ENCODE results near the gene TXLNG. TPM values are rescaled to one million over a fixed set of nuclear protein-coding genes. Genes with fewer than 3 reads are reported as not detected.

Gene TXLNG
- total RNA-seq, 2 donors from 2014 or later: 6.2 to 10.1 TPM

DNA sequence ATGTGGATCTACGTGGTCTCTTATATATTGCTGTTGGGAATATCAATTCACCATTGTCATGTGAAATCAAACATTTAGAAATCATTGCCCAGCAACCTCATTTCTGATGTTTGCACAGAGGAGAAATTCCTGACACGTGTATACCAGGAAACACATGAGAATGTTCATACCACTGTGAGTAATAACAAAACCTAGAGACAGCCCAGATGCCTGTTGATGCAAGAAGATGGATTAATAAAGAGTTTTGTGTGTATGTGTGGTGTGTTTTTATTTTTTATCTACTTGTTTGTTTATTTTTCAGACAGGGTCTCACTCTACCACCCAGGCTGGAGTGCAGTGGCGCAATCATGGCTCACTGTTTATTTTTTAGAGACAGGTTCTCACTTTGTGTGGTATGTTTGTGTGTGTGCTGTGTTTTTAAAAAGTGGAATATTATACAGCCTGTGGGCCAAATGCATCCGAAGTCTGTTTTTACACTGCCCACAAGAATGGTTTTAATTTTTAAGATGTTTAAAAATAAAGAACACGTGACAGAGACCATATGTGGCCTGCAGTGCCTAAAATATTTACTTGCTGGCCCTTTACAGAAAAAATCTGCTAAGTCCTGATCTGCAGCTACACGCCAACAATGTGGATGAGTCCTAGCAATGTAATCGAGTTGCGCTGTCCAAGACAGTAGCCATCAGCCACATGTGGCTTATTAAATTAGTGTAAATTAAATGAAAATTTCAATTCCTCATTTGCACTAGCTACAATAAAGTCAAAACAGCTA, 39.2 kb downstream of the TXLNG start:
- H3K36me3 ChIP-seq: peaks cover 30% of the 10 kb centered on the region
- no peak overlapping the region for H3K27ac ChIP-seq
- H3K4me1 ChIP-seq: peaks cover 0 to 6% of the 10 kb centered on the region in 2 donors

DNA sequence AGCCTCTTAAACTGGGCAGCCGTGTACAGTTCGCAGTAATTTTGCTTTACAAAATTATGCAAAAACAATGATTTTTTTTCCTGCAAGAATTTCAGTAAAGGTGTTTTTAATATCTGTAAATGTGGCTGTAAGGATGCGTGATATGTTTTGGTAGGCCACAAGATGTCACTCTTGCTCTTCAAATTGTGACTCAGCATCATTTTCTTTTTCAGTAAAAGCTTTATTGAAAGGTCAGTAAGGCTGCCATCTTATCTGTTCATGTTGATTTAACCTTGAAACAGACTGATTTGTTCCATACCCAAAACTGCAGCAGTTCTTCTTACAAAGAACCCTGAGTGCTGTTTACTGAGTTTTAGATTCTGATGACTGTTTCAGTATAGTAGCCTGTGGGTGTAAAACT, 39.9 kb downstream of the TXLNG start:
- H3K4me1 ChIP-seq: peaks cover 0 to 6% of the 10 kb centered on the region in 2 donors
- no peaks in the 10 kb centered on the region for H3K9me3 ChIP-seq
- TF ChIP-seq, protein P1, sequence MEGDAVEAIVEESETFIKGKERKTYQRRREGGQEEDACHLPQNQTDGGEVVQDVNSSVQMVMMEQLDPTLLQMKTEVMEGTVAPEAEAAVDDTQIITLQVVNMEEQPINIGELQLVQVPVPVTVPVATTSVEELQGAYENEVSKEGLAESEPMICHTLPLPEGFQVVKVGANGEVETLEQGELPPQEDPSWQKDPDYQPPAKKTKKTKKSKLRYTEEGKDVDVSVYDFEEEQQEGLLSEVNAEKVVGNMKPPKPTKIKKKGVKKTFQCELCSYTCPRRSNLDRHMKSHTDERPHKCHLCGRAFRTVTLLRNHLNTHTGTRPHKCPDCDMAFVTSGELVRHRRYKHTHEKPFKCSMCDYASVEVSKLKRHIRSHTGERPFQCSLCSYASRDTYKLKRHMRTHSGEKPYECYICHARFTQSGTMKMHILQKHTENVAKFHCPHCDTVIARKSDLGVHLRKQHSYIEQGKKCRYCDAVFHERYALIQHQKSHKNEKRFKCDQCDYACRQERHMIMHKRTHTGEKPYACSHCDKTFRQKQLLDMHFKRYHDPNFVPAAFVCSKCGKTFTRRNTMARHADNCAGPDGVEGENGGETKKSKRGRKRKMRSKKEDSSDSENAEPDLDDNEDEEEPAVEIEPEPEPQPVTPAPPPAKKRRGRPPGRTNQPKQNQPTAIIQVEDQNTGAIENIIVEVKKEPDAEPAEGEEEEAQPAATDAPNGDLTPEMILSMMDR (IDR thresholded peaks at IDR 0.05): peak in 1 of 2 donors; percentile 75
- H3K36me3 ChIP-seq: peaks cover 23% of the 10 kb centered on the region
- H3K4me3 ChIP-seq: no peak overlapping the region
- peak overlapping the region in 1 of 2 donors; percentile 12 for H3K27ac ChIP-seq
- no peaks in the 10 kb centered on the region for H3K27me3 ChIP-seq
- DNase-seq (ENCODE audit: low spot score): no peak

More for the DNA sequence above, 39.2 kb downstream of the TXLNG start:
- no peak overlapping the region for H3K4me3 ChIP-seq
- H3K27me3 ChIP-seq: no peaks in the 10 kb centered on the region
- no peak for DNase-seq (ENCODE audit: low spot score)
- H3K9me3 ChIP-seq: no peaks in the 10 kb centered on the region
- TF ChIP-seq, protein P1 (IDR thresholded peaks at IDR 0.05): no peak

DNA sequence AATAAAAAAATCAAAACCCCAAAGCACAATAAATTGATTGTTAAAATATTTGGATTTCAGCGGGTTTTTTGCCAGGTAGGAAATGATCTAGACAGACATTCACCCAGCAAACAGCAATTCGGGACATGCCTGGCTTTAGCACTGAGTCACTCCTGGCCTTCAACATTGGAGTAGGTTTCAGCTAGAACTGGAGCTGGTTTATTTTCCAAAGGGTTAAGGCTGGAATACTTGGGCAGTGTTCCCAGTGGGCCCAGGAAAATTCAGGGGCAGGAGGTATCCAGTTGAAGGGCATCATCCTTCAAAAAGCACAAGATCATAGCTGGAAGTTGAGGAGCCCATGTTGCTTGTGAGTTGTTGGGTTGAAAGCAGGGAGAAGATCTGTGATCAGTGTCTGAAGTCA, 41.0 kb downstream of the TXLNG start:
- DNase-seq (ENCODE audit: low spot score): no peak
- Histone ChIP-seq H3K4me1 (peaks cover 0 to 6% of the 10 kb centered on the region in 2 donors), H3K27me3 (no peaks in the 10 kb centered on the region), H3K36me3 (peaks cover 25% of the 10 kb centered on the region), H3K27ac (peak overlapping the region in 1 of 2 donors; percentile 15), H3K9me3 (no peaks in the 10 kb centered on the region), H3K4me3 (no peak overlapping the region)
- TF ChIP-seq, protein P1 (IDR thresholded peaks at IDR 0.05): no peak

DNA sequence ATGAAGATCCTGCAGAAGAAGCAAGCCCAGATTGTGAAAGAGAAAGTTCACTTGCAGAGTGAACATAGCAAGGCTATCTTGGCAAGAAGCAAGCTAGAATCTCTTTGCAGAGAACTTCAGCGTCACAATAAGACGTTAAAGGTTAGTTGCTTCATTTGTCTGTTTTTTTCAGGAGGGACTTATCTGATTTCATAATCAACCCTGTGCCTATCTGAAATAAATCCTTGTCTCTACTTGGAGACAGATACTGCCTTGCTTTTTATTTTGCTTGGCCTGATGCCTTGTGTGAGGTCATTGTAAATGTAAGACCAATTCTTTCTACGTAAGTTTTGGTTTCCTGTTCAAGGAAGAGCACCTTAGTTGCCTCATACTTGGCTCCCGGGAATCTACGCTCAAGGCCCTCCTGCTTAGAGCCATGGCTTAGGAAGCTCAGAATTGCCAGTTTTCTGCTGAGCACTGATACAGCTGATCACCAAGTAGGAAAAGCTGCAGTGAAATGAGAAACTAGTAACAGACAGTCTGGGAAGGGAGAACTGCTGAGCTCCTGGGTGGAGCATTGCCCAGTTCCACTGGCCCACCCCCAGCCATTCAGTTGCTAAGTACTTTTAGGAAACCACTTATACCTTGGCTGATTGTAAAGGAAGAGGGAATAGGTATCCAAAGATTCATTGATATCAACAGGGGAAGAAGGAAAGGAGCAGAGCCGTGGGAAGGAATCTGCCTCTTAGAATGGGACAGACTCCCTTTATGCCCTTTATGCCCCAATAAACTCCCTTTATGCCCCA, 42.0 kb downstream of the TXLNG start:
- H3K27ac ChIP-seq: peak overlapping the region; percentile 23 to 48
- DNase-seq (ENCODE audit: low spot score): no peak
- TF ChIP-seq, protein P1 (IDR thresholded peaks at IDR 0.05): no peak
- peaks cover 30% of the 10 kb centered on the region for H3K36me3 ChIP-seq
- H3K27me3 ChIP-seq: no peaks in the 10 kb centered on the region
- H3K4me3 ChIP-seq: no peak overlapping the region
- H3K9me3 ChIP-seq: no peaks in the 10 kb centered on the region
- H3K4me1 ChIP-seq: peaks cover 0 to 6% of the 10 kb centered on the region in 2 donors

DNA sequence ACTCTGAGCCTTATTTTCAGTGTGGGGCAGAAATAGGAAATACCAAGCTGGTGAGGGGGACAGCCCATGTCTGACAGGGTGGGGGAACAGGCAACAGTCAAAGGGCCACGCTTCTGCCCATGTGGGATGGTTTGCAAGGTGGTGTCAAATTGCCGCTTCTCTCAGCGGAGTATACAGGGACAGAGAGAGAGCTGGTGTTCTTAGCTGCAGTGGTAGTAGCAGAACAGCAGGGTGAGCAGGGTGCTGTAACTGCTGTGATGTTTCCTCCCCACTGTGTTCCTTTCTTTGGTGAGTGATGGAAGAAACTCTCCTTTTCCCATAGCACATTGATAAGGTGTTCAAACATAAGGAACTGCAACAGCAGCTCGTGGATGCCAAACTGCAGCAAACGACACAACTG, 46.0 kb downstream of the TXLNG start:
- H3K9me3 ChIP-seq: no peaks in the 10 kb centered on the region
- no peak overlapping the region for H3K27ac ChIP-seq
- H3K4me1 ChIP-seq: peaks cover 0 to 6% of the 10 kb centered on the region in 2 donors
- no peaks in the 10 kb centered on the region for H3K27me3 ChIP-seq
- DNase-seq (ENCODE audit: low spot score): no peak
- H3K36me3 ChIP-seq: peaks cover 31% of the 10 kb centered on the region
- no peak overlapping the region for H3K4me3 ChIP-seq
- TF ChIP-seq, protein P1 (IDR thresholded peaks at IDR 0.05): no peak
